ENCODE results near the gene C15orf61.

Gene C15orf61

DNA sequence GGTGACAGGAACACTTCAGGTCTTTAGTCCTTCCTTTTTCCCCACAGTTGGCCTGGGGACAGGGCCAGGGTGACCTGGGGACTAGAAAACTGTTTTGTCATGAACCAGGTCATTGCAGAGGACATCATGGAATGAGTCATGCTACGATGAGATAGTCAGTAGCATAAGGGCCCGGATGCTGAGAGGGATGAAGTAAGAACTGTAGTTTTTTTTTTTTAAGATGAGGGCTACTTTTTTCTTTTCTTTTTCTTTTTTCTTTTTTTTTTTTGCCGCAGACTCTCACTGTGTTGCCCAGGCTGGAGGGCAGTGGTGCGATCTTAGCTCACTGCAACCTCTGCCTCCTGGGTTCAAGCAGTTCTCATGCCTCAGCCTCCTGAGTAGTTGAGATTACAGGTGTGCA, 29.6 kb downstream of the C15orf61 start:
- no peak overlapping the region for H3K27ac ChIP-seq
- no peak for TF ChIP-seq ZFX (IDR thresholded peaks at IDR 0.05)
- TF ChIP-seq CTCF (conservative IDR thresholded peaks at IDR 0.05), result no peak

GRCh38 chr15:67551207-67551743, 30.3 kb downstream of the C15orf61 start:
- H3K27ac ChIP-seq, result no peak overlapping the region
- TF ChIP-seq CTCF (conservative IDR thresholded peaks at IDR 0.05), result no peak

DNA sequence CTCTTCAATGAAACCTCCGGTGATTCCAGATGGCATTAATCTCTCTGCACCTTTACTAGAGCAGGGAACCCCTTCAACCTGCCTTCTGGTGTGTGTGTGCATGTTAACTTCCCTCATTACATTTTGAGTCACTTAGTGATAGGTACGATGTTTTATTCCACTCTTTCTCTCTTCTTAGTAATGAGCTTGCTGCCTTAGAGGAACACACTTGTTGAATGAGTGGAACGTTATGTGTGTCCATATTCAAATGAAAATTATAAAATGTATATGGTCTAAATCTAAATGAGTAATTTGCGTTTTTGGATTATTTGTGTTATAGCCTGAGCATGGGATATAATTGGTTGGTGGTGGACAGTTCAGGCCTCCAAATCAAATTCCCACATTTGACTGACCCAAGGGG, 33.6 kb downstream of the C15orf61 start:
- no peak for TF ChIP-seq ZFX (IDR thresholded peaks at IDR 0.05)
- TF ChIP-seq CTCF (conservative IDR thresholded peaks at IDR 0.05), result no peak
- no peak overlapping the region for H3K27ac ChIP-seq

DNA sequence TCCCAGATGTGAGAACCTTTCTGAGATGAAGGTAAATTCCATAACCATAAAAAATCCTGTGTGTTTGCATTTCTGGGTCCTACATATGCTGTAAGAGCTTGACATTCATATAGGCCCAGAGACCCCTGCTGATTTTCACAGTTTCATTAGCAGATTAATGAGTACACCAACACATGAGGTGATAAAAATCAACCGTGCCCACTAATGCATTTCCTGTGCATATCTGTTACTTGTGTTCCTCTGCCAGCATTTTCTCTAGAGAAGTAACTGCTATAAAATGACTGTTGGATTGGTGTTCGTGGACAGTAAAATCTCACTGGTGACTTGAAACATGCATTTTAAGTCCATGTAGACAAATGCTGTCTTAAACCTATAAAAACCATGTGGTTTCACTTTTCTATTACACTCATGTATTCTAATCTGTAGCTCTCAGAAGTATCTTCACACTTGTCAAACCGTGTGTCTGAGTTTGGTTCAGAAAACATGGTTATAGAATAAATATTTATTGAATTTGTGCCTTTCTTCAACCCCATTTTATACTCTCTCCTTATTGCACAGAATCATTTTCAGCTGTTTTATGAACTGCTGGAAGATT, 36.1 kb downstream of the C15orf61 start:
- TF ChIP-seq CTCF (conservative IDR thresholded peaks at IDR 0.05), result no peak
- no peak for TF ChIP-seq ZFX (IDR thresholded peaks at IDR 0.05)
- no peak overlapping the region for H3K27ac ChIP-seq

DNA sequence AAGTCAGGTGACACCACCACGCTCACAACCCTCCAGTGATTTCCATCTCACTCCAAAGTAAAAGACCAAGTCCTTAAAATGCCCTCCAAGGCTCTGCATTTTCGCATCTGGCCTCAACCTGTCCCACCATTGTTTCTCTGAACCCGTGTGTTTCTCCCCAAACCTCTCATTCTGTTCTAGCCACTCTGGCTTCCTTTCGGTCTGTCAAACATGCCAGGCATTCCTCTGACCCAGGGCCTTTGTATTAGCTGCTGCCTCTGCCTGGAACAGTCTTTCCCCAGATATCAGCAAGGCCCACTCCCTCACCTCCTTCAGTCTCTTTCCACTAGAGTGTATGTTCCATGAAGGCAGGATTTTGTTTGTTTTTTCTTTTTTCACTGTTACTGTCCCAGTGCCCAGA, 37.6 kb downstream of the C15orf61 start:
- no peak for TF ChIP-seq ZFX (IDR thresholded peaks at IDR 0.05)
- no peak for TF ChIP-seq CTCF (conservative IDR thresholded peaks at IDR 0.05)
- no peak overlapping the region for H3K27ac ChIP-seq

DNA sequence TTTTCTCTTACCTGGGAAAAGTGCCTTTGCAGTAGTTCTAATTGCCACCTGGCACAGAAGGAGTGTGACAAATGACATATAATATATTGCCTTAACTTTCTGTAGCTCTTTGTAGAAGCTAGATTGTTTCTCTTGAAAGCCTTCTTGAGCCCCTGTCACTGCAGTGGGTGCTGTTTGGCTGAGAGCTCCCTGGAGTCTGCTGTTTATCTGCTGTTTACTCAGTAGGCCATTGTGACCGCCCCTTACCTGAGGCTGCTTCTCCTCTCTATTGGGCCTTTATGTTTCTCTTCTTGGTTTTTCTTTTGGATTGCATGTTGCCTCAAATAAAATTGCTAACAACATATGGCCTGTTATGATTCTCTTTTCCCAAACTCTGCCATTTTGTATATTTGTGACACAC, 38.2 kb downstream of the C15orf61 start:
- TF ChIP-seq ZFX (IDR thresholded peaks at IDR 0.05) (no peak), CTCF (conservative IDR thresholded peaks at IDR 0.05) (no peak)
- H3K27ac ChIP-seq, result no peak overlapping the region

DNA sequence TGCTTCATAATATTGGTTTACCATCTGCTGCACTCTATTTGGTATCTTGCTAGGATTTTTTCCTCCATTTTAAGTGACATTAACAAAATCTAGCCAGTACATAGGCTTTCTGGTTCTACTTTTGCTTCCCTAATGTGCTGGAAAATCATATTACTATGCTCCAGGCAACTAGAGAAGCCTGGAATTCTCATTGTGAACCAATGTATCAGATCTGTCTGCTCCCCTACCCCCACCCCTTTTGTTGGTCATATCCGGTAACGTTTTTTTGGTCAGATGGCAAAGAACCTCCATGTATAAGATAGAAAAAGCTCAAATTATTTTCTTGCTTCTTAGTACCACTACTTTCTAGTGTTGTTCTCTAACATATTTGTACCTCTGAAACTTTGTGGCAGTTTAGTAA, 38.6 kb downstream of the C15orf61 start:
- H3K27ac ChIP-seq, result no peak overlapping the region
- TF ChIP-seq CTCF (conservative IDR thresholded peaks at IDR 0.05), result no peak
- no peak for TF ChIP-seq ZFX (IDR thresholded peaks at IDR 0.05)

Data from C4-2B (cell line).